CD4-positive, alpha-beta T cell treated with Interleukin-4 for 1 hour (primary cell): ENCODE measurements around the gene COQ3.
"Not testable (repeated sequence)": the region's sequence is repeated elsewhere in the genome, so short reads cannot be mapped to it uniquely, and the experiment has no call there.

ENCODE experiments used
- DNase-seq, 2 donors: peaks; one replicate each; pipeline ENCODE4 v3.0.0-alpha.2; 2020 to 2022

The COQ3 gene

DNA sequence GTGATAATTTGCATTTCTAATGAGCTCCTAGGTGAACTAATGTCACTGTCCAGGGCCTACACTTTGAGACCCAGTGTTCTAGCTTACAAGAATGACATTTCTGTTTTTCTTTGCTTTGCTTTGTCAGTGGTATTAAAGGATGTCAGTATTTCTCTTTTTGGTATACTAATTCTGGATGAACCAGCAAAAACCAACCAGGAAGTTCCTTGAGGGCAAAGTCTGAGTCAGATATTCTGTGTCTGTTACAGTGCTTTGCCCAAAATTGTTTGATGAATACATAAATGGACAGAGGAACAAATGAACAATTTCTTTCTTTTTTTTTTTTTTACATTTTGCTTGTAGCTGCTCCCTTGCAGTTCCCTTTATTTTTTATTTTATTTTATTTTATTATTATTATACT is 15.4 kb downstream of the COQ3 start:
- DNase-seq = no peak

DNA sequence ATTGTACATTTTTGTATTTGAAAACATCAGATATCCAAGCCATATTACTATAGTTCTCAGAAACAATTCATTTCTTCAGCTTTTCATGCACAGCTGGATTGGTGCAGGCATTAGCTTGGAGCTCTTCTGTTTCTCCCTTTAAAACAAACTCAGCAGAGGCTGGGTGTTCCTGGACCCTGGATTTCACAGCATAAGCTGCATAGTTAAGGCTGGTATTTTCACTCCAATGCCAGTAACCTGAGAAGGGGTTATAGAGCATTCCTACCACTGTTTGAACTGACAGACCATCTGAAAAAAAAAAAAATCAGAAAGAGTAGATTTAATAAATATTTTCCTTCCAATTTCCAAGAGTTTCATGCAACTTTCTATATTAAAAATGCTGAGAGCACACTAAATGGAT is 24.5 kb downstream of the COQ3 start:
- DNase-seq = no peak

DNA sequence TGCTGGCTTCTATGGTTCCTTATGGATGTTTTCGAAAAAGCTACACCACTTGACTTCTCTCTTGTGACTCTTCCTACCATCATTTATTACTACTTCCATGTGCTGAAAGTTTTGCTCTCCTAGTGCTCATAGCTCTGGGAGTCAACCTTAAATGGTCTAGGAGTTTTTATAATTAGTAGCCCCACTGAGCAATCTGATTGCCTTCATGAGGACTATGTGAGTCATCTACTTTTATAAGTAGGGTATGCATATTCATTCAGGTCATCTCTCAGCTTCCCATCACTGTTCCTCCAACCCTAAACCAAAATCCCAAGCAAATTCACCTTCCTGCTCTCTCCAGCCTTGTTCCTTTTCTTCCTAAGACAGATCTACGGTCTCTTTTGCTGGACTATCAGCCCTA is 27.1 kb downstream of the COQ3 start:
- DNase-seq = no peak

DNA sequence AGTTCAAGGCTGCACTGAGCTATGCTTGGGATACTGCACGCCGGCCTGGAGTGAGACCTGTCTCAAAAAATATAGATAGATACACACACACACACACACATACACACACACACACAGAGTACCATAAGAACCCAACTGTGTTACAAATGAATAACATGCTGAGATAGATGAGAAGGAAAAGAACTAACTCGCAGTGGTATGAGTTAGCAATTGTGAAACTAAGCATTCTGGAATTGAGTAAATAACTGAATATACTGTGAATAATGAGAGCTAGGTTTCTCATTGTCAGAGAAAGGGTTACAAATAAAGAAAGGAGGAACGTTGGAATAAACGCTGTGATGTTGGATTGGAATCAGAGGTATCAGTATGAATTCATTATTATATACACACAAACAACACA is 30.0 kb downstream of the COQ3 start:
- no peak for DNase-seq

DNA sequence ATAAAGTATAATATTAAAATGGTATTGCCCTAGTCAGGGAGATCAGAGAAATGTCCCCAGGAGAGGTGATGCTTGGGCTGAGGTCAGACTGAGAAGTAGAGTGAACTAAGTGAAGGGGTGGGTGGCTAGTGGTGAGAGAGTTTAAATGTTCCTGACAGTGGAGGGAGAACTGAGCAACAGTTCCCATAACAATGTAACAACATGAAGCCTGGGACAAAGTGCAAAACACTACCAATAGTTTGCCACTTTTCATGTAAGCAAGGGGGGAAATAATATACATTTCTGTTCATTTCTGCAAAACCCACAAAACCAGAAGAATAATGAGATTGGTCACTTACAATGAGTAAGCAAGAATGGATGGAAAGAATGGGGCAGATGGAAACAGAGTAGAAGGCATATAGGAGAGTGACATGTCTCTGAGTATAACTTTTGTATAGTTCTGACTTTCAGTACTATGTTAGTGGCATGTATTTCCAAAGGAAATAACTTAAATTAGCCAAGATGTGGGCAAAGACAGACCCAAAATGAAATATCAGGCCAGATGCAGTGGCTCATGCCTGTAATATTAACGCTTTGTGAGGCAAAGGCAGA is 31.2 kb downstream of the COQ3 start:
- no peak for DNase-seq

DNA sequence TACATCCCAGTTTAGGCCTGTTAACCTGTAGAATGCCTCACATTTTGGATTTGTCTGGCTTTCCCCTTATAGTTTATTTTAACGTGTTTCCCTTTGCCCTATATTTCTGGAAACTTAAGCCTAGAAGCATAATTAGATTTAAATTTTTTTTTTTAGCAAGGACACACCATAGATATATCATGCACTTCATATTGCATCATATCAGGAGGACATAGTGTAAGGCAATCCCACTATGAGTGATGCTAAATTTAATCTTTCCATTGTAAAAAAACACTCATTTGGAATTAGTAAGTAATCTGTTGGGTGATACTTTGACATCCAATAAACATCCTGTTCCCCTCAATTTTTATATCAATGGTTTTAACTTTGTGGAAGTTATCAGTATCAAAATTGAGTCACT is 34.2 kb downstream of the COQ3 start:
- DNase-seq = no peak

DNA sequence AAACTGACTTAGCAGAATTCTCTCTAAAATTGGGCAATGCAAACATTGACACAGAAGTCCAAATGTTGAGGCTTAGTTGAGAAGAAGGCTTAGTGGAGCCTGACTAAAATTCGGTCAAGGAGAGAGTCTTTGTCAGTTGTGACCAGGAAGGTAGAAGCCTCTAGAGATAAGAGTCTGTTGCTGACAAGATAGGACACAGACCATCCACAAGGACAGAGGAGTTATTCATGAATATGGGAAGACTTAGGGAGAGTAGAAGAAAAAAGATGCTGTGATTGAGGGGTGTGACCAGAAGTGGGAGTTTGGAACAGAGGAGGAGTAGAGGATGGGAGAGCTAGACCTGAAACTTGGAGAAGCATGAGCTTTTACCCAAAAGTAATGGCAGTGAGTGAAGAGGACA is 37.4 kb downstream of the COQ3 start:
- no peak for DNase-seq

DNA sequence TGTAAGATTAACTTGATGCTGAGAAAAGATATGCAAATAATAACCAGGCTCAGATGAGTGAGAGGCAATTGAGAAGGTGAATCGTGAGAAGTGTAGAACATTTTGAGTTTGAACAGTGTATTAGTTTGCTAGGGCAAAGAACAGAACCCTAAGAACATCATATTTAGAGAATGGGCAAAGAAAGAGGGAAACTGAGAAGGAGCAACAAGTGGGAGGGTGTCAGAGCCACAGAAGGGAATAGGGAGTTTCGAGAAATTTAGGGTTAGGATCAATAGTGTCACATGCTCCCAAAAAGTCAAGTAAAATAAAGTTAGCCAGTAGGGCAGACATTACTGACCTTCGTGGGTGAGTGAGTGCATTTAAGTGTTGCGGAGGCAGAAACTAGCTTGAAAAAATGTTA is 39.0 kb downstream of the COQ3 start:
- no peak for DNase-seq

DNA sequence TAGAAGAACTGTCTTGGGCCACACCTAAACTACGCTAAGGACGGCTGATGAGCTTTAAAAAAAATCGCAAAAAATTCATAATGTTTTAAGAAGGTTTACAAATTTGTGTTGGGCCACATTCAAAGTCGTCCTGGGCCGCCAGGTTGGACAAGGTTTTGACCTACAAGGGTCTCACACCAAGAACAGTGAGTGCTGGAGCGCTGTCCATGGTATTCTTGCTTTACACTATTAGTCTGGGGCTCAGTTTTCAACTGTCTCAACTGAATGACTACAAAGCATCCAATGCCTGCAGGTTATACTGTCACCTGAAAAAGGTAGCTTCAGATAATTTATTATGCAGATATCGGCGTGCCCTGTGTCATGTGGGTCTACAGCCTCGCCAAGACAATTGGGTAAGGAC is 40.9 kb downstream of the COQ3 start:
- no peak for DNase-seq

DNA sequence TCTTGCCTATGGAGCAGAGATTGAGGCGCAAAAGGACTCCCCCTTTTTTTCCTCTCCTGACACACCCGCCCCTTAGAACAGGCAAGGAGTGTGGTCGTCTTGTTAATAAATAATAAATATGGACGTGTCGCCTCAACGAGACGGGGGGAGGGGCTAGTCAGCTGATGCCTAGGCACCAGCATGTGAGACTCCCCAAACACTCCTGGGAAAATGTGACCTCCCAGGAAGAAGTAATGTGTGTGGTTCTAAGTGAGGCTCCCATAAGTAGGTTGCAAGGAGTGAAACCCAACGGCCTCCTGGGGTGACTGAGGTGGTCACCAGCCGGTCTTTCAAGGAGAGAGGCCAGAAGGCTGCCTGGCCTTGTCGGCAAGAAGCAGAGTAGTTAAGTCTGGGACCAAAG is 43.4 kb downstream of the COQ3 start:
- no peak for DNase-seq

DNA sequence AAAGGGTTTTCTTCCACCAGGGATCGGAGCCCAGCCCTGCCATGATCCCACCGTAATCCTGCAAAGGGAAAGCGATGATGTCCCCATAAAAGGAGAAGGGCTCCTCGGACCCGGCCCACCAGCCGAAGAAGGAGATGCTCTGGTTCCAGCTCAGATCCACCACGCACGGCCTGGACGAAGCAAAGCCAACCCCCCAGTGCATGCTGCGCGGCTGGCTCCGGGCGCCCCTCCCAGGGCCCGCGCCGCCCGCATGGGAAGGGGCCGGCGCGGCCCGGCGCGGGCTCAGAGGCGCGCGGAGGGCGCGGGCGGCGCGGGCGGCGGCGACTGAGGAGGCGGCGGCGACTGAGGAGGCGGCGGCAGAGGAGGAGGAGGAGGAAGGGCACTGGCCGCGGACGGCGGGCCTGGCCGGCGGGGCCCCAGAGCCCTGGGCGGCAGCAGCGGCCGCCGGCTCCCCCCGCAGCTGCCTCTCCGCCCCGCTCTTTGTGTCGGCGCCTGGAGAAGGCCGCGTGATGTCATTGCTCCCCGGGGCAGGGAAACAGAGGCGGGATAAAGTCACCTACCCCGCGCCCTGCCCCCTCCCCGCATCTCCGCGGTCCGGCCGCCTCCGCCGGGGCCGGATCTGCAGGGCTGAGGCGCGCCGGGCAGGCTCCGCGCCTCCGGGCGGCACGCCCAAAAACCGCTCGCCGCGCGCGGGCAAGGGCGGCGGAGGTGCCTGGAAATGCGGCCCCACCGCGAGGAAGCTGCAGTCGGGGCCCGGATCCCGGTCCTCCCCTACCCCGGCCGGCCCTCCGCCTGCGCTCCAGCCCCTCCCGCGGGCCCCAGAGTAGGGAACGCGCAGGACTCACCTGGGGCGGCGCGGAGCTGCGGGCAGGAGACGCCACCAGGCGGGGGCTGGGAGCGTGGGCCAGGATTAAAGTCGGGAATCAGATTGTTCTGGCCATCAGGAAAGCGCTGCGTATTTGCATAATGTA is 44.5 kb downstream of the COQ3 start, which contains the start of gene FAXC:
FAXC (minus strand) TSS at position 504 of the 971 bp plus-strand sequence; CDS start at position 202, 302 bp downstream.
- DNase-seq = no peak

DNA sequence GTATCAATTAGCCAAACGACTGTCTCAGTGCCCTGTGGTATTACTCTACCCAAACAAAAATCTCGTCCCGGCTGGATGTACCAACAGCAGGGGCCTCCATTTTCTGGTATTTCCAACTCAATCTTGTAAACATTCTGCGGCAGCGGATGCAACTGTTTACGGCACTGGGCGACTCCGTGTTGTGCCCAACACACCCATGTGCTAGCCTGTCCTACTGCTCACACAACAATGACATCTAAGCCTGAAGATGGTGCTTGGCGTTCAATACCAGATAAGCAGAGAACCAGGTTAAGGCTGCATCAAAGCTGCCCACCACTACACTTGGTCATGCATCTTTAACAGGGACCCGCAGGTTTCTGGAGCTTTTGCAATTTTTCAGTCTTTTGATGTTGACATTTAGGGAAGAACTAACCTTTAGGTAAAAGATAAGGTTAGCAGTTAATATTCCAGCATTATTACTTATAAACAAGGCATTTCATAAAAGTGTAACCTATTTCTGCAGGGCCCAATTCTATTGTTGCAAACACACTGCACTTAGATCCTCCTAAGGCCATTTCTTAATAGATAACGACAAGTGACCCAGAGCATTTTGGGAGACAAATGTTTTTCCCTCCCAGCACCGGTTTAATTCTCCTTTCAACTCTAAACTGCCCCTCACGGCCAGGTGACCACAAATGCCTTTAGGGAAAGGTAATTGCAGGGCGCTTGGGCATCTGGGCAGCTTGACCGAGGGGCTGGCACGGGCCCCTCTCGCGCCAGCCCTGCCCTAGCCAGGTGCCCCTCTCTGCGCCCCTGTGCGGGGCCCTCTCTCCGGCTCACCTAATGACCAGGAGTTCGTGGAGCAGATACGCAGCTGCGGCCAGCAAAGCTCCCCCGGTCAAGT is 45.5 kb downstream of the COQ3 start:
- DNase-seq = no peak

DNA sequence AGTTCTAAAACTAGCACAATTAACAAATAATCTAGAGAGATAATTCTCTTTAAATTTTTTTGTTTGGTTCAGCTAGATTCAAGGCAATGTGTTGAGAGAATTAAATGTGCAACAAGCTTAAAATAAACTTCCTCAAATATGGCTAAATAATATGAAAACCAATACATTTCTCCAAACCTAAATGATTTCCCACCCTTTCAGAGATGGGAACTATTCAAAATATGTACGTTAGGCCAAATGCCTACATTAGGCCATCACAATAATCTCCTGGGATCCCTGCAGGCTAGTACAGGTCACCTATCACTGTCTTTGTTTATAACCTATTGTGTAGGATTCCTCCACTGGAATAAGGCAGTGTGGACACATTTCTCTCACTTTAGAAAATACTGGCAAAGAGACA is 46.2 kb downstream of the COQ3 start:
- no peak for DNase-seq

DNA sequence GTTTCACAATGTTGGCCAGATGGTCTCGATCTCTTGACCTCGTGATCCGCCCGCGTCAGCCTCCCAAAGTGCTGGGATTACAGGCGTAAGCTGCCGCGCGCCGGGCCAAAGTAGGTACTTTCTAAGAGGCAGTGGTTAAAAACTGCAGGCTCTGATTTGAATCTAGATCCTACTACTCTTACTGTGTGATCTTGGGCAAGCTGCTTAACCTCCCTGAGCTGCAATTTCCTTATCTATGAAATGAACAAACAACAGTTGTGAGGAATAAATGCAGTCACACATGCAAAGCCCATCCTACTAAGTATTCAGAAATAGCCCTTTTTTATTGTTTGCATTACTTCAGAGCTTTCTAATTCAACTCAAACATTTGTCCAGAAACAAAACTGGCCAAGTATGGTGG is 47.4 kb downstream of the COQ3 start:
- DNase-seq = no peak

DNA sequence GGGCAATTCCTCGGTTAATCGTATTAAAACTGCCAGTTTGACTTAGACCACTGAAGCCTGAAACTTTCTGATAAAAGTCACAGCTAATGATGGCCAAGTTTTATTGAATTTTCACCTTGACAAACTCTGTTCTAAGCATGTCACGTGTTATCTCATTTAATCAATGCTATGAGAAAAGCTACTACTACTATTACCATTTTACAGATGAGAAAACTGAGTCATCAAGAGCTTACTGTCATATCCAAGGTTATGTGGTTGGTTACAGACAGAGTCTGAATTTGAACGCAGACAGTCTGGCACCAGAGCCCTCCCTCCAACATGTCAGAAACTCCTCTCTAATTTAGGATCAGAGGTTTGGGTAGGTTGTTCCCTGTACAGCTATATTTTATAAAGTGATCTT is 48.8 kb downstream of the COQ3 start:
- DNase-seq = no peak

DNA sequence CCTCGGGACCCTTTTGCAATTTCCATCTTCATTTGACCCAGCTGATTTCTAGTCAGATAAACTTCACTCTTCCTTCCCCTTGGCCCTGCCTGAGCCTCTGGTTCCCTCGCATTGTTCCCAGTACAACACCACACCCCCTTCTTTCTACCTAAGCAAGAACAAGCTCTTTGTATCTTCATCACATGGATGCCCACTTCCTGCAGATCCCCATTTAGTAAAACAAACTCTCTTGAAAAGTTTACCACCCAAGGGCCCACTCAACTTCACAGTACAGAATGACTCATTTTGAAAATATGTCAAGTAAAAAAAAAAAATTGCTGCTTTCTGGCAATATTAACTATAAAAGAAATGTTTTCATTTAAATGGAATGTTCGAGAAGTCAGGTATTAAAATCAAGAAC is 49.7 kb downstream of the COQ3 start:
- DNase-seq = no peak

DNA sequence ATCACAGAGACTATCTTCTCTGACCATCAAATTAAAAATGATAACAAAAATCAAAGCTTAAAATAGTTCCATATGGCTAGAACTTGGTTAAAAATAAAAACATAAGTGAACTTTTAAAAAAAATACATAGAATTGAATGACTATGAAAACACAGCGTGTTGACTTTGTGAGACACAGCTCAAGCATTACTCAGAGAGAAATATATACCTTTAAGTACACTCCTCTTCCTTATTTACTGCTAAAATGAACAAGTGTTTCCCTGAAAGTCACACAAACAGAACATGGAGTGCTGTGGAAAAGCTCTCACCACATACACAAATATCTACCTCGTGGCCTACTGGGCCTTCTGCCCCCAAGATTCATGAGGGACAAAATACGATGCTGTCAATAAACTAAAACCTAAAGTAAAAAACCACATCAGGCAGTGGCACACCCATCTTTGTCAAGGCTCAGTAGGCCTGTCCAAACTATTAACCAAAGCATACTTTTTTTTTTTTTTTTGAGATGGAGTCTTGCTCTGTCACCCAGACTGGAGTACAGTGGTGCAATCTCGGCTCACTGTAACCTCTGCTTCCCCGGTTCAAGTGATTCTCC is 52.0 kb downstream of the COQ3 start:
- DNase-seq = no peak

DNA sequence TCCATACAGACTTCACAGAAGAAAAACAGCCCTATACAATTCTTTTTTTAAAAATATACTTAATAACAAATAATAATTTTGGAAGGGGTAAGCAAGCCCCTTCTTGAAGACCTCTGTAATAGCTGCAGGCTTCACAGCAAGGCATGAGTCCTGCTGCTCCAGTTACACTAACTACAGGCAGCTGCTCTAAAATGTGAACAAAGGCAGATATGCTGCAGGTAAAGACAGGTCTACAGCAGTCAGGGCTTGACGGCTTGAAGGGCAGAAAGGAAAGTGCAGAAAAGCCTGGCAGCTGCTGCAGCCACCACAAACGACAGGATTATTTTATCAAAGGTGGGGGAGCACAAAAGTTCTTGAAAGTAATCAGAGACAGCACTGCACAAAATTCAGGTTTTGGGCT is 55.8 kb downstream of the COQ3 start:
- no peak for DNase-seq

DNA sequence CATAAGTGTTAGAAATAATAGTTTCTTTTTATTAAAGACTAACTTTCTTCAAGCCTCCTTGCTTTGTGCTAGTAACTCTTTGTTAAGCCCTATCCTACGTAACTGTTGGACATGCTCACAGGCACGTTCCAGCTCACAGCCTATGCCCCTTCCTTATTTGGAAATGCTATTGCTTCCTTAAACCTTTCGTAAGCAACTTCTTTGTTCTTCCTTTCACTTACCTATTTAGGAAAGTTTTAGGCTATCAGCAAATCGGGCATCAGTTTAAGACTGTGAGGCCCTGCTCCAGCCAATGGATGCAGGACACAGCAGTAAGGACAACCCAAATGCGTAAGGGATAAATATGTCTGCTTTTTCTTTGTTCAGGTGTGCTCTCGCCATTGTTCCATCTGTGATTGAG is 58.7 kb downstream of the COQ3 start:
- not testable (repeated sequence) for DNase-seq

DNA sequence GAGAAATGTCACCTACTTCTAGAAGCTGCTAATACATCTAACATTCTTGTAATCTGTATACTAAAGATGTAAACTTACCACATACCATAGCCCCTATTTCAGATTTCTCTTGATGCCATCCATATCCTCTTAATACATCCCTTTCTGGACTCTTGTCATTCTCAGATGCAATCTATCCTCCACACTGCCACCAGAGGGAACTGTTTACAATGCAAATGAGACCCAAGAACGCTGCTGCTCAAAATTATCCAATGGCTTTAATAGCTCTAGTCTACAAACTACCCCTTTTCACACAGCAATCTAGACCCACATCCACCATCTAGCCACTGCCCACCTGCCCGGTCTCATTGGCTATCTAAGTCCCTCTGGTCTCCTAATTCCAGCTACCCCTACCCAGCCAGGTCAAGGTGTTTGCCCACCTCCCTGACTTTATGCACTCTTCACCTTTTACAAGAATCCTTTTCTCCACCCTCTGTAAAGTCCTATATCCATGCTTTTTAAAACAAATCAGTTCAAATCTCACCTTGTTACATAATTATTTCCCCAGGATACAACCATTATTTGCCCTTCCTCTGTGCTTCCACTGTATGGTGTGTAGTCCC is 59.4 kb downstream of the COQ3 start:
- peak in 1 of 2 donors; percentile 19 for DNase-seq

DNA sequence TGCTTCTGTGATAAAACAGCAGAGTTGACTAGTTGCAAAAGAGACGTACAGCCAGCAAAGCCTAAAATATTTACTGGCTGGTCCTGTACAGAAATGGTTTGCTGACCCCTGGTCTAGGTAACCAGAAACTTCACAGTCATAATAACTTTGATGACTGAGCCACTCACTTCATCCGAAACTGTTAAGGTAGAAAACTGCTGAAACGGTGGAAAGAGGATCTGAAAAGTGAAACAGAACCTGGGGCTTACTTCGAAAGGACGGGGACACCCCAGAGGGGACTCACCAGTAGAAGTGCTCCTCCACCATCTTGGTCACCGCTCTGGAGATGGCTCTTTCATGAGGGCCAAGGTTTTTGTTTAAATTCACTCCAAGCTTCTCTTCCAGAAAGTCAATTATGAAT is 60.9 kb downstream of the COQ3 start:
- DNase-seq = no peak

DNA sequence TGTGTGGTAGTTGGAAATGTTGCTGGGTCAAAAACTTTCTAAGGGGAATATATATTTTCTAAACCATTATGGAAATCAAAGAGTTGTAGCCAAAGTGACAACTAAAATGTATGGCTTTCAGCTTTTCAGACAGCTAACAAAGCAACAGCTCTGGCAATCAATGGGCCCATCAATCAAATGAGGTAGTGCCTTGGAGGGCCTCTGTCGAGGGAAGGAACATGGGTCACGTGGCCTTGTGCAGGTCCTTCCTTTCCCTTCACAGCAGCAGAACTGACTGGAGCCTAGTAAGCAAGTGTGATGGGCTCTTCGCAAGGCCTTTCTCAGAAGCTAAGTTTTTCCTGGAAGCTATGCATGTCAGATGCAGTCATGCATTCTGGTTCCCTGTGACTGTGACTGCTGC is 62.5 kb downstream of the COQ3 start:
- DNase-seq = no peak

DNA sequence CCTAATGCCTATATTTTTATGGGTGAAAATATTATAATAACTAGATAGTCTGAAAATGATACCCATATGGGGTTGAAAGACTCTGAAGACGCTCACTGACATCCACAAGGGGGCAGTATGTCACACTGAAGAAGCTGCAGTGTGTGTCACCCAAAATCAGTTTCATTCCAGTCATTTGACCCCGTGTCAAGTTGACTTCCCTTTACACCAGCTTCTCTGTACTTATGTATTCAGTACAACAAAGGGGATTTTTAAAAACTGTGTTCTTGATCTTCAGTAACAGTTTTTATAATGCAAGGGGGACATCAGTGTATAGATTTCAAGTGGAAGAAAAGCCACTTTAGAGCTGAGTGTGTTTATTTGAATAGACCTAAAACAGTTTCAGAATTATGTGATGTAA is 63.8 kb downstream of the COQ3 start:
- peak; percentile 51 to 56 for DNase-seq
